Sciatic nerve (tissue), 2 donors: ENCODE data around the gene COPS6. TPM values are rescaled to one million over a fixed set of nuclear protein-coding genes. Genes with fewer than 3 reads are reported as not detected.

Source experiments
- ATAC-seq: fragments of 200-7000 bp; cut with Tn5 transposase; one replicate; pipeline ENCODE4 v1.9.1; 2020; ENCODE audit warnings: mild to moderate bottlenecking, moderate library complexity
- DNase-seq: peaks from one replicate; pipeline ENCODE4 v3.0.0-alpha.2; 2020; ENCODE audit warnings: low spot score
- intact Hi-C: fragments of 100-400 bp; cut with DNase I; formaldehyde crosslinking; loops from one replicate; pipeline ENCODE4 v1.14.2; 2022
- total RNA-seq: library from RNA; stranded (reverse); fragmentation: NEBNext Ultra II Directional; extraction: Animal tissue kit (Norgen Biotek cat#: 25700); gene quantifications from one replicate; pipeline ENCODE4 v1.2.1, GENCODE V29; 2021
- donor health status: DM: no; HTN: no; CAD: no.
- donor health status: DM: no; HTN: no; CAD: no.

COPS6 gene
- total RNA-seq, 1 donor from 2014 or later: 76.2 TPM

DNA sequence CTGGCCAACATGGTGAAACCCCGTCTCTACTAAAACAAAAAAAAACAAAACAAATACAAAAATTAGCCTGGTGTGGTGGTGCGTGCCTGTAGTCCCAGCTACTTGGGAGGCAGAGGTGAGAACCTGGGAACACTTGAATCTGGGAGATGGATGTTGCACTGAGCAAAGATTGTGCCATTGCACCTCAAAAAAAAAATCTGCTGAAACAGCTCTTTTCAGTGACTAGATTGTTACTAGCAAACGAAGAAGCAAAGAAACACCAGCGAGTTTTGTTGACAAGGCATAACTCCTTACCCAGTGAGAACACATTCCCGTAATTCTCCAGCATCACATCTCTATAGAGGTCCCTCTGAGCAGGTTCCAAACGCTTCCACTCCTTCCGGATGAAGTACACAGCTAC is 13.9 kb upstream of the COPS6 start:
- intact Hi-C loops: loop anchor here (10.0 kb wide), 1 partner anchor 80 kb away; no protein-coding TSS in a partner anchor
- no peak for DNase-seq
- no peak for ATAC-seq

DNA sequence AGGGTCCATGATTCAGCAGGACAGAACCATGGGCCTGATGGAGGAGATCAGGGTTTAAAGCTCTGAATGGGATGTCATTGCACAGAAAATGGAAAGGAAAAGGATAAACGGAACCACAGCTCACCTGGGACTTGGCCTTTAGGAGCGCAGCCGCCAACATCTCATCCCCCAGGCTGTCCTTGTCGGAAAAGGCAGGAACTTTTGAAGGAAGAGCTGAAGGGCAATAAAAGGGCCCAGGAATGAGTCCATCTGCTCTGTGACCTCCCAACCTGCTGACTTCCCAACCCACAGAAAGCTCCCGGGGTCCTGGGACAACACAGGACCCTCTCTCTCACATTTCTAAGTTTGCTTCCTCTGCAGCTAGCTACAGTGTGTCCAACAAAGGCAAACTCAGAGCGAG is 13.4 kb upstream of the COPS6 start:
- DNase-seq (no peak), ATAC-seq (no peak)
- intact Hi-C loops: loop anchor here (10.0 kb wide), 1 partner anchor 81 kb away; no protein-coding TSS in a partner anchor

DNA sequence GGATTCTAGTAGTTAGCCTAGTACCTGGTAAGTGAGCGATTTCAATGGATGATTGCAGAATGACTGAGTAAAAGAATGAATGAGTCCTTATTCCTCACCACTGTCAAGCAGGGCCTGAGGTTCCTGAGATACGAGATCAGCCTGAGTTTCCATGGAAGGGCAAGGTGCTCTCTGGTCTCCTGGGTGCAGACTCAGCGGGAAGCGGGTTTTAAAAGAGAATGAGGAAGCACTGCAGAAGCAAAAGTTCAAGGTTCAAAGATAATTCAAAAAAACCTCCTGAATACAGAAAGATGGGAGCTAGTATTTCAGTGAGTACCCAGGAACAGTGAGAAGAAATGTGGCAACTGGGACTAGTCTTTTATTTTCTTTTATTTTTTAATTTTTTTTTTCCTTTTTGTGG is 11.6 kb upstream of the COPS6 start:
- intact Hi-C loops: loop anchor here (10.0 kb wide), 1 partner anchor 82 kb away; no protein-coding TSS in a partner anchor
- ATAC-seq: no peak
- no peak for DNase-seq

DNA sequence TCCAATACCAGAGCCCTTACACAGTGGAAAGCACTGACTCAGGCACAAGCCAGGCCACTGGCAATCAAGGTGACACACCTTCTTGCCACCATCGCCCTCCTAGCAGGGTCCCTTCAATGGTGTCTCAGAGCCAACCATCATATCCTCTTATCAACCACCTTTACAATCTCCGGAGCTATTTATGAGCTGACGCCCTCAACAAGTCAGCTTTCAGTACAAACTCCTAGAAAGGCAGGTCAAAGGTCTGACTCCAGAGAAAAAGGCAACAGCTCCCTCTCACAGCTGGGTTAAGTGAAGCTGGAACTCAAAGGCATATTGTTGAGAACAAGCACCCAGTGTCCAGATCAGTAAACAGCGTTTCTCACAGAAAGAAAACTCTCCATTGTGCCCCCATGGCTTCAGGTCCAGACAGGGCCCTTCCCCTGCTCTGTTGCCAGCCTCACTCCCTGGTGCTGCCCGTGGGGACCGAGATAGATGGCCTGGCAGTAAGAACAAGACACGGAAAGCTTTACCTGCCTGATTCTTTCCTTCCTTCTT is 9.7 kb upstream of the COPS6 start:
- ATAC-seq (no peak), DNase-seq (no peak)
- intact Hi-C loops: loop anchor here (10.0 kb wide), 1 partner anchor 84 kb away; no protein-coding TSS in a partner anchor

- no peak for DNase-seq
- ATAC-seq: no peak
- intact Hi-C loops: no loop called here
These were observed 7.7 kb upstream of the COPS6 start for GRCh38 chr7:100080907-100081534.

GRCh38 chr7:100081535-100082102 is 7.2 kb upstream of the COPS6 start, which contains the start of gene ZNF3:
ZNF3 (minus strand) TSS chr7:100081723; CDS start chr7:100077357, 4,366 bp downstream.
- peak; percentile 98 for ATAC-seq
- peak; percentile 98 for DNase-seq
- intact Hi-C loops: no loop called here

GRCh38 chr7:100082978-100083377 is 5.8 kb upstream of the COPS6 start:
- DNase-seq: no peak
- intact Hi-C loops: no loop called here
- no peak for ATAC-seq

GRCh38 chr7:100085515-100085914 is 3.3 kb upstream of the COPS6 start:
- DNase-seq: no peak
- no peak for ATAC-seq
- intact Hi-C loops: loop anchor here (5.0 kb wide), 1 partner anchor 1522 kb away; no protein-coding TSS in a partner anchor

DNA sequence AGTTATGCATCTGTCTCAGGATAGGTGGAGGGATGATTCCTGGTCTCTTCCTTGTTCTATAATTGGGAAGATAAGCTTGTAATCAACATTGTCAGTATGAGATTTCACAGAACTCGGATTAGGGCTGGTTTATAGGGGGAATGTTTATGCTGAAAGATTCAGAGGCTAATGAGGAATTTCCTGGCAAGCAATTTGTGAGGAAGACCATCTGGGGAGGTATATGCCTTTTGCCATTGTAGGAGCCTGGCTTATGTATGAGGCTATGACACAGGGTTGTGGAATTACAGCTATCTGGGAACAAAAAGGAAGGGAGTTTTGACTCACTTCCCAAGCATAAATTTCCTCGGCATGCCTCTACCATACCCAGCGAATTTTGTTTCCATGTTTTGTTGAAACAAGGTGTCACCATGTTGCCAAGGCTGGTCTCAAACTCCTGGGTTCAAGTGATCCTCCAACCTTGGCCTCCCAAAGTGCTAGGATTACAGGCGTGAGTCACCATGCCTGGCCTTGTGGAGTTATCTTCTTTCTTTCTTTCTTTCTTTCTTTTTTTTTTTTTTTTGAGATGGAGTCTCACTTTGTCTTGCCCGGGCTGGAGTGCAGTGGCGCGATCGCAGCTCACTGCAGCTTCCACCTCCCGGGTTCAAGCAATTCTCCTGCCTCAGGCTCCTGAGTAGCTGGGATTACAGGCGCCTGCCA is 1.6 kb upstream of the COPS6 start:
- DNase-seq (no peak), ATAC-seq (no peak)
- intact Hi-C loops: loop anchor here (5.0 kb wide), 1 partner anchor 1520 kb away; no protein-coding TSS in a partner anchor

- DNase-seq: no peak
- peak; percentile 3 for ATAC-seq
- intact Hi-C loops: loop anchor here (5.0 kb wide), 1 partner anchor 1519 kb away; no protein-coding TSS in a partner anchor
These were observed 611 bp upstream of the COPS6 start for GRCh38 chr7:100088095-100088620.

DNA sequence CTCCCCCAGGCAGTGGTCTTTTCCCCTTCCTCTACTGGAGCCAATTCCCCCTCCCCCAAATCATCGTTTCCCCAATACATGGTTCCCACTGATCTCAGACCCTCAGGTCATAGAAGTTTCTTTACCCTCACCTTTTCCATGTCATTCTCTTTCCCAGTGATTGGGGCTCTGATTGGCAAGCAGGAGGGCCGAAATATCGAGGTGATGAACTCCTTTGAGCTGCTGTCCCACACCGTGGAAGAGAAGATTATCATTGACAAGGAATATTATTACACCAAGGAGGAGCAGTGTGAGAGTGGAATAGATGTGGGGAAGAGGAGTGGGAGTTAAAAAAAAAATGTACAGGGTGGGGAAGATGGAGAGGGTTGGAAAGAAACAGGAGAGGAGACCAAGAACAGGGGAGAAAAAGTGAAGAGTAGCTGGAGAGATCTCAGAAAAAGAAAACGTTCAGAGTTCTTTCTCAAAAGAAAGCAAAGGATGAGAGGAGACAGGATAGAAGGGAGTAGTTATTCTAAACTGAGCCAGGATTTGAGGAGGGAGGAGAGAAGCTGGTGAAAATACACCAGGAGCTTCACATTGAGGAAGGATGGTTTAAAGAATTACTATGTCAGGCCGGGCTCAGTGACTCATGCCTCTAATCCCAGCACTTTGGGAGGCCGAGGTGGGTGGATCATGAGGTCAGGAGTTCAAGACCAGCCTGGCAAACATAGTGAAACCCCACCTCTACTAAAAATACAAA is 858 bp downstream of the COPS6 start:
- no peak for ATAC-seq
- intact Hi-C loops: loop anchor here (5.0 kb wide), 1 partner anchor 1518 kb away; no protein-coding TSS in a partner anchor
- no peak for DNase-seq

GRCh38 chr7:100090527-100091410 is 2.0 kb downstream of the COPS6 start:
- intact Hi-C loops: no loop called here
- ATAC-seq (no peak), DNase-seq (no peak)

- intact Hi-C loops: no loop called here
- DNase-seq (no peak), ATAC-seq (no peak)
These were observed 2.8 kb downstream of the COPS6 start for GRCh38 chr7:100091411-100092181.

GRCh38 chr7:100093054-100093453 is 4.3 kb downstream of the COPS6 start:
- intact Hi-C loops: no loop called here
- ATAC-seq (no peak), DNase-seq (no peak)

DNA sequence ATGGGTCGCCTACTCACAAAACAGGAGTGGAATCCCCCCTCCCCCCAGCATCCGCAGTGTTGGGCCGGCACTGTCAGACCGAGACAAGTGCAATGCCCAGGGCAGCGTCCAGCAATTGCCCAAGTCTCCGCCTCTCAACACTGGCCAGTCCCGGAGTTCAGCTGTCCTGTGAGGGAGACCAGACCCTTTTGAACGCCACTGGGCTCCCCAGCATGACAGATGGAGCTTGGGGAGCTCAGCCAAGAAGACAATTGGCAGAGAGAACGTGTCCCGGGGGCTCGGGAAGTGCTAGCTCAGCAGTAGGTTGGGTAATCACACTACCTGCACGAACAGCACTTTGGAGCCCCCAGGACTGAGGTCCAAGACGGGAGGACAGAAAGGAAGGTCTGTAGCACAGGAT is 4.7 kb downstream of the COPS6 start:
- intact Hi-C loops: no loop called here
- ATAC-seq (no peak), DNase-seq (no peak)

GRCh38 chr7:100093925-100094486 is 5.2 kb downstream of the COPS6 start:
- DNase-seq (no peak), ATAC-seq (no peak)
- intact Hi-C loops: no loop called here

GRCh38 chr7:100095289-100095688 is 6.5 kb downstream of the COPS6 start:
- no peak for ATAC-seq
- DNase-seq: no peak
- intact Hi-C loops: no loop called here
